ENCODE results near the gene GTF2H4.
A peak's percentile ranks its signal among the peaks of the same experiment; 100 is the strongest.

Gene GTF2H4

DNA sequence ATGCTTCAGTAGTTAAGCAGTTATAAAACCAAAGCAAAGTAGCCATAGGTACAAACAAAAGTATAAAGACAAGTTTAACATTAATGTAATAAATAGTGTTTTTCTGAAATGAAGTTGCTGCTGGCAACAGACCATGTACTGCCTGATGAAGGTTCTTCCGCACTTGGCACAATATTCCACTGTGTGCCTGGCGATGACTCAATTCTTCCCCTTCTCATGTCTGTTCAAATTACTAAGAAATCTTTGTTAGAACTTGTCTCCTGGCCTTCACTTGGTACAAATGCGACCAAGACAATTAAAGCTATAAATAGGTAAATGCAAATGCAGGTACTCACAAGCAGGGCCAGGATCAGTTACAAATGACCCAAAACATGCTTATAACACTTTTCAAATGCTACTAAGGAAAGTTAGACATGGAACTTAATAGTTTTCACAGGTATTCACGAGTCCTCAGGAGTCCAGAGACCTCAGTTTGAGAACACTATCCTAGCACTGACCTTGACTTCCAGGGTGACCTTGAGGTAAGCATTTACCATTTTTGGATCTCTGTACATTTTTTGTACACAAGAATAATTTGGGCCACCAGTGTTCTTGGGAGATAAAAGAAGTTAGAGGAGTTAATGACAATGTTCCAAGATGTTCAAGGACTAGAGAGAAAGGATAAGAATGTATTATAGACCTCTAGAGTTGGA lies 31.8 kb upstream of the GTF2H4 start:
- H3K9me3 ChIP-seq, result no peaks in the 10 kb centered on the region
- TF ChIP-seq, protein P1, sequence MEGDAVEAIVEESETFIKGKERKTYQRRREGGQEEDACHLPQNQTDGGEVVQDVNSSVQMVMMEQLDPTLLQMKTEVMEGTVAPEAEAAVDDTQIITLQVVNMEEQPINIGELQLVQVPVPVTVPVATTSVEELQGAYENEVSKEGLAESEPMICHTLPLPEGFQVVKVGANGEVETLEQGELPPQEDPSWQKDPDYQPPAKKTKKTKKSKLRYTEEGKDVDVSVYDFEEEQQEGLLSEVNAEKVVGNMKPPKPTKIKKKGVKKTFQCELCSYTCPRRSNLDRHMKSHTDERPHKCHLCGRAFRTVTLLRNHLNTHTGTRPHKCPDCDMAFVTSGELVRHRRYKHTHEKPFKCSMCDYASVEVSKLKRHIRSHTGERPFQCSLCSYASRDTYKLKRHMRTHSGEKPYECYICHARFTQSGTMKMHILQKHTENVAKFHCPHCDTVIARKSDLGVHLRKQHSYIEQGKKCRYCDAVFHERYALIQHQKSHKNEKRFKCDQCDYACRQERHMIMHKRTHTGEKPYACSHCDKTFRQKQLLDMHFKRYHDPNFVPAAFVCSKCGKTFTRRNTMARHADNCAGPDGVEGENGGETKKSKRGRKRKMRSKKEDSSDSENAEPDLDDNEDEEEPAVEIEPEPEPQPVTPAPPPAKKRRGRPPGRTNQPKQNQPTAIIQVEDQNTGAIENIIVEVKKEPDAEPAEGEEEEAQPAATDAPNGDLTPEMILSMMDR (IDR thresholded peaks at IDR 0.05), result no peak
- no peak overlapping the region for H3K27ac ChIP-seq

DNA sequence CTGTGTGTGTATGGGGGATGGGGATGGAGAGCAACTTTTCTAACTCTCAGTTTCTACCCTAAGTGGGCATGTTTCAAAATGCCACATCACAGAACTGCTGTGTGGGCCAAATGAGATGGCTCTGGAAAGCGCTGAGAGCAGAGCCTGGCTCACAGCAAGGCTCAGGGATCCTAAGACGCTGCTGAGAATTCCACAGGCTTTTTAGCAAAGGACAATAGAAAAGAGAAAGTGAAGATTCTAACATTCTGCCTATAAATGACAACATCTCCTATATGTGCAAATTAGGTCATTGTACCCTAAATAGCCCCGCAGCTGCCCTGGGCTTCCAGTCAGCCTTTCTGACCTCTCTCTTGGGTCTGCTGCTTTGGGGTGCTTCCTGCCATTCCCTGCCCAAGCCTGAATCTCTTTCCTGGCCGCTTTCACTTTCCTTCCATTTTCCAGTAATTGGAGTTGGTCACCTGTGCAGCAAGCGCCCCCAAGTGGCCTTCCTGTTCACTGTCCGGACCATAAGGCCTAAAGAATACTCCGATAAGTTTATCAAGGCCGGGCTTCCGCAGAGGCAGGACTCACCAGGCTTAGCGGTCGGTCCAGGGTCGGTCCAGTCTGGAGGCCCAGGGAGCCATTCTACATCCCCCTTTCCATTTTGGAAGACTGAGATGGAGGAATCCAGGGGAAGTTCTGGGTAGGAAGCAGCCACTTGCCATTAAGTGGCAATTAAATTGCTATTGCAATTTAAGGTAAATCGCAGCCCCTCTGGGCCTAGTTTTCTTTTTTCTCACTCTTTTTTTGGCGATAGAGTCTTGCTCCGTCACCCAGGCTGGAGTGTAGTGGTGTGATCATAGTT lies 30.4 kb upstream of the GTF2H4 start:
- Histone ChIP-seq H3K4me3 (ENCODE audit: low read depth in 1 of 2, low read length in 1 of 2) (peak overlapping the region; percentile 44 to 47), H3K27ac (peak overlapping the region; percentile 35), H3K4me1 (ENCODE audit: control insufficient read depth in 1 of 2, insufficient read depth in 1 of 2, low read depth in 1 of 2, low read length in 1 of 2) (peaks cover 8 to 9% of the 10 kb centered on the region in 2 experiments), H3K27me3 (peaks cover 21% of the 10 kb centered on the region), H3K36me3 (no peaks in the 10 kb centered on the region), H3K9me3 (no peaks in the 10 kb centered on the region)
- TF ChIP-seq, protein P1 (IDR thresholded peaks at IDR 0.05), result peak; percentile 83

More for the DNA sequence above, 31.8 kb upstream of the GTF2H4 start:
- Histone ChIP-seq H3K4me3 (ENCODE audit: low read depth in 1 of 2, low read length in 1 of 2) (no peak overlapping the region), H3K36me3 (no peaks in the 10 kb centered on the region), H3K27me3 (peaks cover 7% of the 10 kb centered on the region), H3K4me1 (ENCODE audit: control insufficient read depth in 1 of 2, insufficient read depth in 1 of 2, low read depth in 1 of 2, low read length in 1 of 2) (peaks cover 8 to 9% of the 10 kb centered on the region in 2 experiments)

DNA sequence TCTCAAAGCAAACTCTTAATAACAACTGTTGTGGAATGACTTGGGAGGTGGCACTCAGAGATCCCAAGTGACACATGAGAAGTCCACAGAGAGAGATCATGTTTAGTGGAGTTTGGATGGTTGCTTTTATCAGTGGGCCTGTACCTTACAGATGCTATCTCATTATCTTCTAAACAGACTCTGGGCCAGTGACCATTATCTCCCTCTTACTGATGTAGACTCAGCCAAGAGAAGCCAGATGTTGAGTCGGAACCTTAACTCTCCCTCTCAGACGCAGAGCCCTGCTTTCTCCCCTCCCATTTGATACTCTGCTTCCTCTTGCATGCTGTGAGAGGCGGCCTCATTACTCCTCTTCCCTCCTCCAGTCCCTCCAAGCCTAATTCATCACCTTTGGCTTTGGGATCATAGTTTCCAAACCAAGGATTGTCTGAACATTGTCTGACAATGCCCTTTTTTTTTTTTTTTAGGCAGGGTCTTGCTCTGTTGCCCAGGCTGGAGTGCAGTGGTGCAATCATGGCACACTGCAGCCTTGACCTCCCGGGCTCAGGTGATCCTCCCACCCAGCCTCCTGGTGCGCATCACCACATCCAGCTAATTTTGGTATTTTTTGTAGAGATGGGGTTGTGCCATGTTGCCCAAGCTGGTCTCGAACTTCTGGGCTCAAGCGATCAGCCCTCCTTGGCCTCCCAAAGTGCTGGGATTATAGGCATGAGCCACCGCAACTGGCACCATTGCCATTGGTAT lies 28.2 kb upstream of the GTF2H4 start:
- H3K36me3 ChIP-seq, result no peaks in the 10 kb centered on the region
- TF ChIP-seq, protein P1 (IDR thresholded peaks at IDR 0.05), result no peak
- H3K4me3 ChIP-seq (ENCODE audit: low read depth in 1 of 2, low read length in 1 of 2), result no peak overlapping the region
- H3K4me1 ChIP-seq (ENCODE audit: control insufficient read depth in 1 of 2, insufficient read depth in 1 of 2, low read depth in 1 of 2, low read length in 1 of 2), result peaks cover 10 to 19% of the 10 kb centered on the region in 2 experiments
- H3K27ac ChIP-seq, result no peak overlapping the region
- no peaks in the 10 kb centered on the region for H3K9me3 ChIP-seq
- peaks cover 43% of the 10 kb centered on the region for H3K27me3 ChIP-seq

DNA sequence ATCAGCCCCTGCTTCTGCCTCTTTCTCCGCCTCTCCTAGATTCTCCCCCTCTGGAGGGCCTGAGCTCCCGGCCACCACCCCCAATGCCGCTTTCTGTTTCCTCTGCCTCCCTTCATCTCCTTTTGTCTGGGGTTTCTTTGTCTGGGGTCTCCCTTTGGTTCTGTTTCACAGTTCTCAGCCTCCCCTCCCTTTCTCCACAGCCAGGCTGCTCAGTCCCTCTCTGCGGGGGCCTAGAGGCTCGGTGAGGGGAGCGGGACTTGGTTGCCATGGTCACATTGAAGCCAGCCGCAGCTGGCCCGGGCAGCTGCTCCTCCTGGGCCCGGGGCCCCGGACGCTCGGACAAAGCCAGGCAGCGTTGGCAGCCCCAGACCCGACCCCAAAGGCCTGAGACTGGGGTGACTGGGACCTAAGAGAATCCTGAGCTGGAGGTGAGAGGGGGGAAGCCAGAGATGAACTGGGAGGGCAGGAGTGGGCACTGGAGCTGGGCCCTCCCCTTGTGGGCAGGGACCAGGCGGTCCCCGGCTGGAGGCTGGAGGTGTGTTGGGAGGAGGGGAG lies 27.2 kb upstream of the GTF2H4 start:
- no peak overlapping the region for H3K27ac ChIP-seq
- H3K36me3 ChIP-seq, result no peaks in the 10 kb centered on the region
- H3K4me1 ChIP-seq (ENCODE audit: control insufficient read depth in 1 of 2, insufficient read depth in 1 of 2, low read depth in 1 of 2, low read length in 1 of 2), result peaks cover 17 to 21% of the 10 kb centered on the region in 2 experiments
- H3K27me3 ChIP-seq, result peaks cover 52% of the 10 kb centered on the region
- TF ChIP-seq, protein P1 (IDR thresholded peaks at IDR 0.05), result no peak
- no peak overlapping the region for H3K4me3 ChIP-seq (ENCODE audit: low read depth in 1 of 2, low read length in 1 of 2)
- H3K9me3 ChIP-seq, result no peaks in the 10 kb centered on the region
